ENCODE results near the gene OR2L8.

OR2L8 gene

DNA sequence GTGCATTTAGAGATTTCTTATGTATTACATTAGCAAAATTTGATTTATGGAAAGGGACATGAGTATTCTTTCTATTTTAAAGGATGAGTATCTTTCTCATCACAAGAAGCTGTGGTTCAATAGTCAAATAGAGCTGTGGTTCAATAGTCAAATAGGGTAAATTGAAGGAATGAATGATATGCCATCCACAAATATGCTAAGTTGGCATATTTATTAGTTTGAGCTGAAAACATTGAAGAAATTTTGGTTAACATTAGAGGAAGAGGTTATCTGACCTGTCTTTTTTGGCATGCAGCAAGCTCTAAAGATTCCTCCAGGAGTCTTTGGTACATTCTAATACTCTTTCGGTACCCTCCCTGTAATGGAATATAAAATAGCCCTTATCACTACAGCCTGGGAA, 4.8 kb downstream of the OR2L8 start:
- no peak overlapping the region for H2BK15ac ChIP-seq (ENCODE audit: low read length)
- DNase-seq (ENCODE audit: low spot score): no peak
- H4K8ac ChIP-seq (ENCODE audit: low read depth, low read length): no peak overlapping the region
- H3K36me3 ChIP-seq (replicated peaks in 1 of 2; ENCODE audit: control insufficient read depth in 2 of 2, insufficient read depth in 2 of 2, low read length in 2 of 2): no peaks in the 10 kb centered on the region
- no peak overlapping the region for H4K91ac ChIP-seq (ENCODE audit: low read depth, low read length, poor library complexity)
- no CpG with 5 or more reads among the region's 1 CpG for WGBS, 2 donors (ENCODE audit: extremely low coverage in 2 of 2, insufficient read length in 2 of 2, insufficient replicate concordance in 1 of 2)
- H3K27ac ChIP-seq (replicated peaks; ENCODE audit: low read length): no peak overlapping the region
- H3K14ac ChIP-seq (ENCODE audit: low read length): no peak overlapping the region
- peaks cover 0 to 4% of the 10 kb centered on the region in 2 donors for H3K9me3 ChIP-seq (replicated peaks in 1 of 2; ENCODE audit: control insufficient read depth in 2 of 2, insufficient read depth in 1 of 2, low read depth in 1 of 2, low read length in 2 of 2)
- no peak overlapping the region for H2AFZ ChIP-seq (ENCODE audit: low read length)
- no peak overlapping the region for H2BK5ac ChIP-seq (ENCODE audit: low read length)
- no peaks in the 10 kb centered on the region for H3K4me1 ChIP-seq (ENCODE audit: control insufficient read depth in 2 of 2, insufficient read depth in 1 of 2, low read depth in 1 of 2, low read length in 2 of 2)
- peaks cover 2% of the 10 kb centered on the region for H3K79me1 ChIP-seq (ENCODE audit: low read depth, low read length)
- H3K9ac ChIP-seq (ENCODE audit: low read depth, low read length, poor library complexity): no peak overlapping the region
- no peak overlapping the region for H2AK5ac ChIP-seq (ENCODE audit: low read depth, low read length)
- no peak overlapping the region for H2BK120ac ChIP-seq (ENCODE audit: low read depth, low read length)
- peaks cover 0 to 1% (median 0%) of the 10 kb centered on the region in 3 experiments for H3K27me3 ChIP-seq (ENCODE audit: control insufficient read depth in 3 of 3, insufficient read depth in 3 of 3, low read depth in 1 of 3, low read length in 3 of 3)
- H3K4me3 ChIP-seq (ENCODE audit: low read length in 2 of 2): no peak overlapping the region
- H3K4ac ChIP-seq (ENCODE audit: low read length): no peak overlapping the region
- no peak overlapping the region for H2BK12ac ChIP-seq (ENCODE audit: low read length)
- no peak overlapping the region for H3K4me2 ChIP-seq (ENCODE audit: insufficient read depth, low read length, poor library complexity, severe bottlenecking)
- no peak overlapping the region for H3K18ac ChIP-seq (ENCODE audit: low read length)
- H3K23ac ChIP-seq (ENCODE audit: low read depth, low read length, poor library complexity): no peak overlapping the region

- Histone ChIP-seq H3K36me3 (replicated peaks in 1 of 2; ENCODE audit: control insufficient read depth in 2 of 2, insufficient read depth in 2 of 2, low read length in 2 of 2) (no peaks in the 10 kb centered on the region), H2AFZ (ENCODE audit: low read length) (no peak overlapping the region), H2BK12ac (ENCODE audit: low read length) (no peak overlapping the region), H3K79me1 (ENCODE audit: low read depth, low read length) (no peaks in the 10 kb centered on the region), H2BK5ac (ENCODE audit: low read length) (no peak overlapping the region), H2BK15ac (ENCODE audit: low read length) (no peak overlapping the region), H3K27ac (replicated peaks; ENCODE audit: low read length) (no peak overlapping the region), H3K27me3 (ENCODE audit: control insufficient read depth in 3 of 3, insufficient read depth in 3 of 3, low read depth in 1 of 3, low read length in 3 of 3) (no peaks in the 10 kb centered on the region), H3K9ac (ENCODE audit: low read depth, low read length, poor library complexity) (no peak overlapping the region), H3K23ac (ENCODE audit: low read depth, low read length, poor library complexity) (no peak overlapping the region), H4K8ac (ENCODE audit: low read depth, low read length) (no peak overlapping the region), H3K4me2 (ENCODE audit: insufficient read depth, low read length, poor library complexity, severe bottlenecking) (no peak overlapping the region), H4K91ac (ENCODE audit: low read depth, low read length, poor library complexity) (no peak overlapping the region), H3K4me1 (ENCODE audit: control insufficient read depth in 2 of 2, insufficient read depth in 1 of 2, low read depth in 1 of 2, low read length in 2 of 2) (no peaks in the 10 kb centered on the region), H3K9me3 (replicated peaks in 1 of 2; ENCODE audit: control insufficient read depth in 2 of 2, insufficient read depth in 1 of 2, low read depth in 1 of 2, low read length in 2 of 2) (peaks cover 0 to 13% of the 10 kb centered on the region in 2 donors), H3K18ac (ENCODE audit: low read length) (no peak overlapping the region), H2AK5ac (ENCODE audit: low read depth, low read length) (no peak overlapping the region), H2BK120ac (ENCODE audit: low read depth, low read length) (no peak overlapping the region), H3K4ac (ENCODE audit: low read length) (no peak overlapping the region), H3K4me3 (ENCODE audit: low read length in 2 of 2) (no peak overlapping the region), H3K14ac (ENCODE audit: low read length) (no peak overlapping the region)
- no CpG with 5 or more reads among the region's 3 CpGs for WGBS, 2 donors (ENCODE audit: extremely low coverage in 2 of 2, insufficient read length in 2 of 2, insufficient replicate concordance in 1 of 2)
- DNase-seq (ENCODE audit: low spot score): no peak
Observed at GRCh38 chr1:247961791-247962190, 13.1 kb downstream of the OR2L8 start.

DNA sequence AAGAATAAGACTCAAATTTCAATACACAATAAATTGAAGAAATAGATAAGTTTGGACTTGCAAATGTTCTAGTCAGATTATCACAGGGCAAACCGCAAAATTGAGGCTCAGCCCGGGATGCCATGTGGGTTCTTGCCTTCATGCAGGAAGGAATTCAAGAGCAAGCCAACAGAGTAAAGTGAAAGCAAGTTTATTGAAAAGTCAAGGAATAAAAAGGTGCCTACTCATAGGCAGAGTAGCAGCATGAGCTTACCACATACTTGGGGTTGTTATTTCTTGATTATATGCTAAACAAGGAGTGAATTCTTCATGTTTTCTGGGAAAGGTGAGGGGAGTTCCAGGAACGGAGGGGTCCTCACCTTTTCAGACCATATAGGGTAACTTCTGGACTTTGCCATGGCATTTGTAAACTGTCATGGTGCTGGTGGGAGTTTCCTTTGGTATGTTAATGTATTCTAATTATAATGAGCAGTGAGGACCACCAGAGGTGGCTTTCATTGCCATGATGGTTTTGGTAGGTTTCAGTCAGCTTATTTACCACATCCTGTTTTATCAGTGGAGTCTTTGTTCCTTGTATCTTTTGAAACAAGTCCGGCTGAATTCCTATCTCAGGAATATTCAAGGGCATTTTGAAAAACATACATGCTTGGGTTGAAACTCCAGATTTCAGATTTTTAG, 14.4 kb downstream of the OR2L8 start:
- H3K23ac ChIP-seq (ENCODE audit: low read depth, low read length, poor library complexity): no peak overlapping the region
- no CpG with 5 or more reads among the region's 4 CpGs for WGBS, 2 donors (ENCODE audit: extremely low coverage in 2 of 2, insufficient read length in 2 of 2, insufficient replicate concordance in 1 of 2)
- H3K79me1 ChIP-seq (ENCODE audit: low read depth, low read length): no peaks in the 10 kb centered on the region
- H4K8ac ChIP-seq (ENCODE audit: low read depth, low read length): no peak overlapping the region
- H3K14ac ChIP-seq (ENCODE audit: low read length): no peak overlapping the region
- no peaks in the 10 kb centered on the region for H3K27me3 ChIP-seq (ENCODE audit: control insufficient read depth in 3 of 3, insufficient read depth in 3 of 3, low read depth in 1 of 3, low read length in 3 of 3)
- no peak overlapping the region for H3K9ac ChIP-seq (ENCODE audit: low read depth, low read length, poor library complexity)
- H4K91ac ChIP-seq (ENCODE audit: low read depth, low read length, poor library complexity): no peak overlapping the region
- no peaks in the 10 kb centered on the region for H3K4me1 ChIP-seq (ENCODE audit: control insufficient read depth in 2 of 2, insufficient read depth in 1 of 2, low read depth in 1 of 2, low read length in 2 of 2)
- no peak overlapping the region for H3K4me3 ChIP-seq (ENCODE audit: low read length in 2 of 2)
- H2BK5ac ChIP-seq (ENCODE audit: low read length): no peak overlapping the region
- H3K36me3 ChIP-seq (replicated peaks in 1 of 2; ENCODE audit: control insufficient read depth in 2 of 2, insufficient read depth in 2 of 2, low read length in 2 of 2): no peaks in the 10 kb centered on the region
- no peak overlapping the region for H2AFZ ChIP-seq (ENCODE audit: low read length)
- H2BK12ac ChIP-seq (ENCODE audit: low read length): no peak overlapping the region
- no peak overlapping the region for H3K27ac ChIP-seq (replicated peaks; ENCODE audit: low read length)
- H2BK15ac ChIP-seq (ENCODE audit: low read length): no peak overlapping the region
- DNase-seq (ENCODE audit: low spot score): no peak
- H3K9me3 ChIP-seq (replicated peaks in 1 of 2; ENCODE audit: control insufficient read depth in 2 of 2, insufficient read depth in 1 of 2, low read depth in 1 of 2, low read length in 2 of 2): peaks cover 0 to 13% of the 10 kb centered on the region in 2 donors
- H3K4ac ChIP-seq (ENCODE audit: low read length): no peak overlapping the region
- H2BK120ac ChIP-seq (ENCODE audit: low read depth, low read length): no peak overlapping the region
- H3K4me2 ChIP-seq (ENCODE audit: insufficient read depth, low read length, poor library complexity, severe bottlenecking): no peak overlapping the region
- H3K18ac ChIP-seq (ENCODE audit: low read length): no peak overlapping the region
- no peak overlapping the region for H2AK5ac ChIP-seq (ENCODE audit: low read depth, low read length)

DNA sequence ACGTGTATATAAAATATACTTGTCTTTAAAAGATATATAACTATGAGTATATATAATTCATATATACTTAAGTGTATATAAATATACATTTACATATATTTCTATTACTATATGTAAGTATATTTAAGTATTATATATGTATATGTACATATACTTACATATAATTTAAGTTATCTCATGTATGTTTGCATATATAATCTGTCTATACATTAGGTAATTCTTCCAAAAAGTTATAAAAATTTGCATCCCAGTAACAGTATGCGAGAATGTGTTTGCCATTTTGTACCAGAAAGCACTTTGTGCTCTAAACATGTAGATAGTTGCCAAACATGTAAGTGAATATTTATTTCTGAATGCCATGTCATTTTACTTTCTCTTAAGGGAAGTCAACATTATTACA, 16.3 kb downstream of the OR2L8 start, which contains the start of gene OR2AK2:
OR2AK2 (plus strand) TSS at position 301 of the 400 bp plus-strand sequence. CDS start 144 bp downstream, outside the sequence.
- H2BK120ac ChIP-seq (ENCODE audit: low read depth, low read length): no peak within 1 kb of the TSS
- no peaks in the 10 kb centered on the region for H3K36me3 ChIP-seq (replicated peaks in 1 of 2; ENCODE audit: control insufficient read depth in 2 of 2, insufficient read depth in 2 of 2, low read length in 2 of 2)
- H3K79me1 ChIP-seq (ENCODE audit: low read depth, low read length): no peaks in the 10 kb centered on the region
- no peak within 1 kb of the TSS for H3K23ac ChIP-seq (ENCODE audit: low read depth, low read length, poor library complexity)
- no peak within 1 kb of the TSS for H3K18ac ChIP-seq (ENCODE audit: low read length)
- no peak within 1 kb of the TSS for H3K9ac ChIP-seq (ENCODE audit: low read depth, low read length, poor library complexity)
- no peak within 1 kb of the TSS for H2BK12ac ChIP-seq (ENCODE audit: low read length)
- H3K4me2 ChIP-seq (ENCODE audit: insufficient read depth, low read length, poor library complexity, severe bottlenecking): no peak within 1 kb of the TSS
- no peak within 1 kb of the TSS for H3K14ac ChIP-seq (ENCODE audit: low read length)
- no peak within 1 kb of the TSS for H4K91ac ChIP-seq (ENCODE audit: low read depth, low read length, poor library complexity)
- no peak within 1 kb of the TSS for H4K8ac ChIP-seq (ENCODE audit: low read depth, low read length)
- no peak within 1 kb of the TSS for H3K27ac ChIP-seq (replicated peaks; ENCODE audit: low read length)
- H2BK15ac ChIP-seq (ENCODE audit: low read length): no peak within 1 kb of the TSS
- H3K4me1 ChIP-seq (ENCODE audit: control insufficient read depth in 2 of 2, insufficient read depth in 1 of 2, low read depth in 1 of 2, low read length in 2 of 2): no peaks in the 10 kb centered on the region
- no peak within 1 kb of the TSS for H2AFZ ChIP-seq (ENCODE audit: low read length)
- peaks cover 0 to 16% of the 10 kb centered on the region in 2 donors for H3K9me3 ChIP-seq (replicated peaks in 1 of 2; ENCODE audit: control insufficient read depth in 2 of 2, insufficient read depth in 1 of 2, low read depth in 1 of 2, low read length in 2 of 2)
- no peak for DNase-seq (ENCODE audit: low spot score)
- no peak within 1 kb of the TSS for H2AK5ac ChIP-seq (ENCODE audit: low read depth, low read length)
- H3K27me3 ChIP-seq (ENCODE audit: control insufficient read depth in 3 of 3, insufficient read depth in 3 of 3, low read depth in 1 of 3, low read length in 3 of 3): no peaks in the 10 kb centered on the region
- WGBS, 2 donors (ENCODE audit: extremely low coverage in 2 of 2, insufficient read length in 2 of 2, insufficient replicate concordance in 1 of 2): no CpG with 5 or more reads among the region's 2 CpGs
- no peak within 1 kb of the TSS for H3K4ac ChIP-seq (ENCODE audit: low read length)
- no peak within 1 kb of the TSS for H3K4me3 ChIP-seq (ENCODE audit: low read length in 2 of 2)
- no peak within 1 kb of the TSS for H2BK5ac ChIP-seq (ENCODE audit: low read length)

Data from neuronal stem cell (in vitro differentiated cells).